ENCODE measurements around the gene DMD.

GRCh38 chrX:31591355-31591754 lies 1620.0 kb downstream of the DMD start:
- TF ChIP-seq, protein P1, sequence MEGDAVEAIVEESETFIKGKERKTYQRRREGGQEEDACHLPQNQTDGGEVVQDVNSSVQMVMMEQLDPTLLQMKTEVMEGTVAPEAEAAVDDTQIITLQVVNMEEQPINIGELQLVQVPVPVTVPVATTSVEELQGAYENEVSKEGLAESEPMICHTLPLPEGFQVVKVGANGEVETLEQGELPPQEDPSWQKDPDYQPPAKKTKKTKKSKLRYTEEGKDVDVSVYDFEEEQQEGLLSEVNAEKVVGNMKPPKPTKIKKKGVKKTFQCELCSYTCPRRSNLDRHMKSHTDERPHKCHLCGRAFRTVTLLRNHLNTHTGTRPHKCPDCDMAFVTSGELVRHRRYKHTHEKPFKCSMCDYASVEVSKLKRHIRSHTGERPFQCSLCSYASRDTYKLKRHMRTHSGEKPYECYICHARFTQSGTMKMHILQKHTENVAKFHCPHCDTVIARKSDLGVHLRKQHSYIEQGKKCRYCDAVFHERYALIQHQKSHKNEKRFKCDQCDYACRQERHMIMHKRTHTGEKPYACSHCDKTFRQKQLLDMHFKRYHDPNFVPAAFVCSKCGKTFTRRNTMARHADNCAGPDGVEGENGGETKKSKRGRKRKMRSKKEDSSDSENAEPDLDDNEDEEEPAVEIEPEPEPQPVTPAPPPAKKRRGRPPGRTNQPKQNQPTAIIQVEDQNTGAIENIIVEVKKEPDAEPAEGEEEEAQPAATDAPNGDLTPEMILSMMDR (IDR thresholded peaks at IDR 0.05; ENCODE audit: poor library complexity, severe bottlenecking): no peak
- no peak for TF ChIP-seq TAF1 (IDR thresholded peaks at IDR 0.05; ENCODE audit: low read depth)
